ENCODE measurements around the gene FAAH2.

- TF ChIP-seq EP300 (IDR thresholded peaks at IDR 0.05) (no peak), POLR2A (IDR thresholded peaks at IDR 0.05; ENCODE audit: low read depth) (no peak), CTCF (IDR thresholded peaks at IDR 0.05) (no peak)
Observed at GRCh38 chrX:57267308-57267707, 19.2 kb upstream of the FAAH2 start.
